Cardiac septum (tissue), 1 donor: ENCODE results near the gene FIBIN. TPM values are rescaled to one million over a fixed set of nuclear protein-coding genes. Genes with fewer than 3 reads are reported as not detected.

Source experiments
- DNase-seq: peaks from one replicate; pipeline ENCODE4 v3.0.0-alpha.2; 2020; ENCODE audit warnings: low spot score
- intact Hi-C: fragments of 100-400 bp; cut with DNase I; formaldehyde crosslinking; loops from one replicate; pipeline ENCODE4 v1.14.0; 2022
- total RNA-seq: library from RNA; stranded (reverse); fragmentation: NEBNext Ultra II Directional; extraction: Animal tissue kit (Norgen Biotek cat#: 25700); gene quantifications from one replicate; pipeline ENCODE4 v1.2.1, GENCODE V29; 2021
- donor health status: DM: no; HTN: no; CAD: no.

FIBIN gene
- total RNA-seq, 1 donor from 2014 or later, result 15.4 TPM

- no peak for DNase-seq
- intact Hi-C loops, result no loop called here
Measured at GRCh38 chr11:27012234-27012921, 18.5 kb downstream of the FIBIN start.

- intact Hi-C loops, result no loop called here
- DNase-seq, result no peak
Measured at GRCh38 chr11:27013781-27014361, 20.0 kb downstream of the FIBIN start.

- intact Hi-C loops, result no loop called here
- DNase-seq, result no peak
Measured at GRCh38 chr11:27018902-27019529, 25.1 kb downstream of the FIBIN start.

GRCh38 chr11:27020751-27021150, 26.8 kb downstream of the FIBIN start:
- intact Hi-C loops, result no loop called here
- DNase-seq, result no peak

DNA sequence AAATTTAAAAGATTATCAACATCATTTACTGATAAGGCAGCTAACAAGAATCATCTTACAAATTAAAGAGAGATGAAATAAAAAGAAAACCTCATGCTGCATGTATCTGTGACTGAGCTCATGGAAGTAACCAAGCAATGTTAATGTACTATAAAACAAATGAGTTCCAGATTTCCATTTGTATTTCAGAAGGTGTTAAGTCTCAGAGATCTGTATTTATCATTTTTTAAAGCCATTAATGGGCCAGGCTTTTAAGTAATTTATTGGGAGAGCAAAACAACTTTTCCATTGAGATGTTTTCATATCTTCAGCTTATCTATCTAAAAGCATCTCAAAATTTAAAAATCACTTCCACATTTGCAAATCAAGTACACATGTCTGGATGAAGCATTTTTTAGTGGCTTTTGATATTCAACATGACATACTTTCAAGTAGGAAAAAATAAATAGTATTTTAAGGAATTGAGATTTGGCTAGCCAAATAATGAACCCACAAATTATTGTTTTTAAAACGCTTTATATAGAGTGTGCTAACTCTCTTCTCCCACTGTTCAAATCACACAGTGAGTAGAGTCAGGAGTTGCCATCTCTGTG, 28.8 kb downstream of the FIBIN start:
- no peak for DNase-seq
- intact Hi-C loops, result no loop called here

GRCh38 chr11:27024865-27025264, 31.0 kb downstream of the FIBIN start:
- intact Hi-C loops, result no loop called here
- DNase-seq, result no peak

GRCh38 chr11:27025312-27025955, 31.5 kb downstream of the FIBIN start:
- intact Hi-C loops, result no loop called here
- no peak for DNase-seq

DNA sequence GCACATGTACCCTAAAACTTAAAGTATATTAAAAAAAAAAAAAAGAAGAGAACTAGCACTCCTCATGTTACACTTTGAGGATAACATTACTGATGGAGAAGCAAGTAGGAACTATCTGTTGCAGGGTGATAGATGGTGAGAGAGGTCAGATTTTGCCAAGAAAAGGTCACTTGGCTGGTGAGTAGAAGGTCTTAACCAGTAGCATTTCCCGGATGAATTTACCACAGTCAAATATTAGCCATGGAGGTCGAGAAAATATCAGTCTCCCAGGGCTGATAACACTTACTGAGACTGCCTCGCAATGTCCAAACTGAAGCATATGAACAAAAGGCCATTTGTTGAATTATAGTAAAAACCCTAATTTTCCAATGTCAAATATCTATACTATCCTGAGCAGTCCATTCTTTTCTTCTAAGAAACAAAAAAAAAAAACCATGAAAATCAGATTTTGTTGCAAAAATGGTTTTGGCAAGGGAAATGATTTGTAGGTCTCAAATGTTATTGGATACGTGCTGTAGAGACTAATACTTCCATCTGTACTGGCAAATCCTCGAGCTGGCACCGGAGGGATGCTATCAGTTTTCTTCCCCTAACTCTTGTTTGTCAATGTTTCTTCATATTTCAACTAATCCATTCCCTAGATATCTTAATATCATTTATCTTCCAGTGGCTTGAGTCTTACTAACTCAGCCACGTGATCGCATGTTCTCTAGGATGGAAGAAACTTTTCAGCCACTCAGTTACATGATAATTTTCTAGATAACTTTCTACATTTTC, 32.2 kb downstream of the FIBIN start:
- intact Hi-C loops, result no loop called here
- DNase-seq, result no peak

GRCh38 chr11:27028561-27028965, 34.7 kb downstream of the FIBIN start:
- no peak for DNase-seq

DNA sequence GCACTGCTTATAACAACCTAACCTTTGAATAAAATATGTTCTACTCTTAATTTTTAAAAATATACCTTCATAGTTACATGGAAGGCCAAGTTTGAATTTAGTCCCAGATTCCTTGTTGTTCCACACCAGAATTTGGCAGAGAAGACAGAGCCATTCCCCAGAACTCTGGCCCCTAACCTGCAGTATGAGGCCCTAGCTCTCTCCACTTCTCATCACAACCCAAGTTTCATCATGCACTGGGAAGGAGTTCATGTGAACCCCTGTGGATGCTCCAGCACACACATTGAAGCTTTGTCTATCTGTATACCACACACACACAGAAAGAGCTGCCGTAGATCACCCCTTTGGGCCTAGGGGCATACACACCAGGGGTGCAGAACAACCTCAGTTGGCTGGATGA, 36.1 kb downstream of the FIBIN start:
- DNase-seq, result no peak
- intact Hi-C loops, result no loop called here

More at GRCh38 chr11:27028561-27028965, 34.7 kb downstream of the FIBIN start:
- intact Hi-C loops, result no loop called here

DNA sequence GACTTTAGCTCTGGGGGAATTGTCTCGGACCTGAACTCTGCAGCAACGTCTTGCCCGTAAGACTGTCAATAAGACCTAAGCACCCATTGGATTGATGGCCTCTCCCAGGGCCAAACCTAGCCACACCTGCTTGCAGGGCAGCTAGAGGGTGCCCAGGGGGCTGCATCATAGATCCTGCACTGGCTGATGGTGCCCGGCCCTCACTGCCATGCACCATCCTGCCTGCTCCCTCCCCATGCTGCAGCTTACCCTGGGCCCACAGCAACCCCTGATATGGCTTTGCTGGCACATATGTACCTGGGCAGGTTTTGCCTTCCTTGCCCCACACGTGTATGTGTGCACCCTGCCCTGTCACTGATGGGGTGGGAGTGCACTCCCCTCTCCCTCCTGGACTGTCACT, 37.8 kb downstream of the FIBIN start:
- DNase-seq, result no peak
- intact Hi-C loops, result no loop called here

- intact Hi-C loops, result no loop called here
- DNase-seq, result no peak
Measured at GRCh38 chr11:27039873-27040272, 46.0 kb downstream of the FIBIN start.

- intact Hi-C loops, result no loop called here
- DNase-seq, result no peak
Measured at GRCh38 chr11:27040302-27041115, 46.6 kb downstream of the FIBIN start, which contains the start of gene BBOX1. TSS of gene BBOX1 (plus strand) at chr11:27040815. CDS start at chr11:27055431, 14,616 bp downstream.

DNA sequence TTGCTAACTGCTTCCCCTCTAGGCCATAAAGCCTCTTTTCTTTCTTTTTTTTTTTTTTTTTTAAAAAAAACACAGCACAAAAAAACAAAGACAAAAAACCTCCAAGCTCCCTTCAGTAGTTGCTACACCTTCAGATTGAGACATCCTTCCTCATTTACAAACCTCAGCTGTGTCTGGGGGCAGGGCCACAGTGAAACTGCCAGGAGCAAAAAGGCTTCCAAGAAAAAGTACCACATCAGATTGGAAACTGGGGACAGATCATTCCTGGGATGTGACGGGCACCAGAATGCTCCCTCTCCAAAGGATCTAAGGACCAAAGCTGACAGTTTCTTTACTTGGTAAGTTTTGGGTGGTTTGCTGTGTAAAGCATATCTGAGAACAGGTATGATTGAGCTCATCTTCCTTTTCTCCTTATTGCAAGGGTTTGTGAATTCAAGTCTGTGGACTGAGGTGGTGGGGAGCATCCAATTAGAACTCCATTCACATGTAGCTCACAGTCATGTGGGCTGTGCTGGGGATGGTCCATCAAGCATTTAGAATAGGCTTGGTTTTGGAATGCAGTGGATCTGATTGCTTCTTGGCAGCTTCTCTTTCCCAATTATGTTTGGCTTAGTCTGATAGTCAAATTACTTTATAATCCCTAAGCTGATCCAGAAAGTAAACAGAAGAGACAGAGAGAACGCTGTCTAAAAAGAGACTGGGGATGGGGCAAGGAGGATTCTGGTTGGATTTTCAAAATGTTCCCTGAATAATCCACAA, 47.4 kb downstream of the FIBIN start:
- intact Hi-C loops, result no loop called here
- no peak for DNase-seq
